HFFc6 (cell line): Measurements from ENCODE around the gene FAM53A. TPM values are rescaled to one million over a fixed set of nuclear protein-coding genes. Genes with fewer than 3 reads are reported as not detected.

Source experiments
- DNase-seq: peaks from one replicate; pipeline ENCODE4 v3.0.0-alpha.2; 2018
- H3K27ac Mint-ChIP-seq: 2 replicates; pipeline ENCODE4 v1.8.0; 2020; ENCODE audit warnings: mild to moderate bottlenecking, mixed read lengths
- H3K27me3 Mint-ChIP-seq: 2 replicates; pipeline ENCODE4 v1.8.0; 2021; ENCODE audit warnings: mild to moderate bottlenecking, moderate library complexity, mixed read lengths; ENCODE audit not compliant: insufficient read depth
- H3K36me3 Mint-ChIP-seq: 2 replicates; pipeline ENCODE4 v1.8.0; 2021; ENCODE audit warnings: low read depth, mixed read lengths
- H3K4me1 Mint-ChIP-seq: 2 replicates; pipeline ENCODE4 v1.8.0; 2020; ENCODE audit warnings: low read depth, mixed read lengths
- H3K4me3 Mint-ChIP-seq: 2 replicates; pipeline ENCODE4 v1.8.0; 2020; ENCODE audit warnings: mild to moderate bottlenecking, moderate library complexity, mixed read lengths
- H3K9me3 Mint-ChIP-seq: 2 replicates; pipeline ENCODE4 v1.8.0; 2020; ENCODE audit warnings: mild to moderate bottlenecking, mixed read lengths
- CTCF ChIP-seq: fragments of 200-600 bp; sonication (generic); IDR thresholded peaks from 2 replicates; pipeline ENCODE4 v1.5.0; 2021; ENCODE audit warnings: antibody characterized with exemption, mild to moderate bottlenecking
- total RNA-seq, 6 experiments: library from RNA; stranded (reverse); fragmentation: NEBNext Ultra II Directional; extraction: Animal tissue kit (Norgen Biotek cat#: 25700); gene quantifications; 2 replicates in 1 of 6; 3 replicates in 5 of 6; pipeline ENCODE4 v1.2.3, GENCODE V29; 2021

Gene FAM53A
- total RNA-seq, 6 experiments from 2014 or later = 2.3 to 3.2 (median 2.7) TPM

DNA sequence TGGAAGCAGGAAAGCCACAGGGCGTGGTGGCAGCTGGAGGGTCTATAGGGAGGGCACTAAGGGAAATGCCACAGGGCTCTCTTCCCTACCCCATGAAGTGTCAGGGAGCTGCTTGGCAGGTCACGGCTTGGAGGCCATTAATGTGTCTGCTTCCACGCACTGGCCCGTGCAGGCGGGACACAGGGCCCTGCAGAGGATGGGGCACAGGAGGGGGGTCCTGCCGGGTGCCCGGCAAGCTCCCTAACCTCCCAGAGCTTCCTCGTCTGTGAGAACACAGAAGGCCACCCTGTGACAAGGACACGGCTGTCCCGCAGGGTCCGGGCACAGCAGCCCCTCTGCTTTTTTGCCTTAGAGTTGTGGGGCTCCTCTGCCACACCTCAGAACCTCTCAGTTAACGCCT is 25.5 kb downstream of the FAM53A start:
- Mint-ChIP-seq H3K27me3 (peaks cover 2% of the 10 kb centered on the region; the same call in 1 of the 2 replicates), H3K9me3 (no peaks in the 10 kb centered on the region), H3K4me3 (no peak overlapping the region), H3K36me3 (no peaks in the 10 kb centered on the region), H3K27ac (no peak overlapping the region), H3K4me1 (no peaks in the 10 kb centered on the region)
- TF ChIP-seq CTCF = no peak
- no peak for DNase-seq

DNA sequence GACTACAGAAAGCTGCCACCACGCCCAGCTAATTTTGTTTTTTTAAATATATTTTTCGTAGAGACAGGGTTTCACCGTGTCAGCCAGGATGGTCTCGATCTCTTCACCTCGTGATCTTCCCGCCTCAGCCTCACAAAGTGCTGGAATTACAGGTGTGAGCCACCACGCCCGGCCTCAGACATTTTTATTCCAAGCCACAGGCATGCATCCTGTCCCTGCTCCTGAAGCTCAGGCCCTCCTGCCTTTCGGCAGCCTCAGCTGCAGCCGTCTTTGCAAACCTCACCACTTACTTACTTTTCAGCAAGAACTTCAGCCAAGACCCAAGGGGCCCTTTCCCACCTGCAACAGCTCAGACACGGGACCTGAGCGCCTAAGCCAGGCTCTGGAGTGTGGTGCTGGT is 26.0 kb downstream of the FAM53A start:
- no peak overlapping the region for H3K27ac Mint-ChIP-seq
- H3K9me3 Mint-ChIP-seq = no peaks in the 10 kb centered on the region
- H3K4me1 Mint-ChIP-seq = no peaks in the 10 kb centered on the region
- no peaks in the 10 kb centered on the region for H3K36me3 Mint-ChIP-seq
- peaks cover 2% of the 10 kb centered on the region; the same call in 1 of the 2 replicates for H3K27me3 Mint-ChIP-seq
- DNase-seq = no peak
- TF ChIP-seq CTCF = no peak
- H3K4me3 Mint-ChIP-seq = no peak overlapping the region

DNA sequence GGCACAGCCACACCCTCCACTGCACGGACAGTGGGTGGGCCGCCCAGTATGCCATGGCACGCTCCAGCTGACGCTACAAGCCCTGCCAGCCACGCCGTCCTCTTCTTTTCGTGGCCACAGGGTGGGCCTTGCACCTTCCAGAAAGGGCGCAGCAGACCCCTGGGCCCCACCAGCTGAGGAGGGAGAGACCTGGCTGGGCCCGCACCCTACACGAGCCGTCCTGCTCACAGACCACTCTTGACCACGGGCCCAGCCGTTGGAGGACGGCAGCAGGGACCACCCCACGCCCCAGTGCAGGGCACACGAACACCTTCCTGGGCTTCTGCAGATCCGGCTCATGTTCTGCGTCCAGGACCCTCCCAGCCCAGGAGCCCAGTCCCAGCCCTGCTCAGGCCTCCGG is 27.1 kb downstream of the FAM53A start:
- H3K27me3 Mint-ChIP-seq = peaks cover 2% of the 10 kb centered on the region; the same call in 1 of the 2 replicates
- no peaks in the 10 kb centered on the region for H3K36me3 Mint-ChIP-seq
- no peaks in the 10 kb centered on the region for H3K9me3 Mint-ChIP-seq
- no peak for DNase-seq
- H3K4me1 Mint-ChIP-seq = no peaks in the 10 kb centered on the region
- no peak overlapping the region for H3K4me3 Mint-ChIP-seq
- no peak for TF ChIP-seq CTCF
- H3K27ac Mint-ChIP-seq = no peak overlapping the region

DNA sequence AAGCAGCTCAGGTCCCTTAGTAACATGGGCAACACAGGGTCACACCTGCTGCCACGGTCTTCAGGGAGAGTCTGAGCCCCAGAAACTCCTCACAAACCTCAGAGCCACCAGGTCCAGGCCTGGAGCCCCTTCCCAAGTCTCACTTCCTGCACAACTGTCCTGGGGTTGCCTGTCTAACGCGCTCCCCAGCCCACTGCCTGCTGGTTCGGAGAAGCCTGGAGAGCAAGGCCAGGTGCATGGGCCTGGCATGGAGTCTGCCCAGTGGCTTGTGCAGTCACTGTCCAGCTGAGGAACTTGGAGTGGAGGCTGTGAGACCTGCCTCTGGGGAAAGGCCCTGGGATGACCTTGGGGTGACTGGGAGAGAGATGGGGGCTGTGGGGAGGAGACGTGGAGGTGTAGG is 28.0 kb downstream of the FAM53A start:
- no peak overlapping the region for H3K4me3 Mint-ChIP-seq
- no peak for DNase-seq
- no peaks in the 10 kb centered on the region for H3K4me1 Mint-ChIP-seq
- peaks cover 2% of the 10 kb centered on the region; the same call in 1 of the 2 replicates for H3K27me3 Mint-ChIP-seq
- no peak overlapping the region for H3K27ac Mint-ChIP-seq
- no peak for TF ChIP-seq CTCF
- no peaks in the 10 kb centered on the region for H3K9me3 Mint-ChIP-seq
- no peaks in the 10 kb centered on the region for H3K36me3 Mint-ChIP-seq

GRCh38 chr4:1655676-1656075 is 28.4 kb downstream of the FAM53A start:
- no peak overlapping the region for H3K27ac Mint-ChIP-seq
- no peak for DNase-seq
- no peaks in the 10 kb centered on the region for H3K27me3 Mint-ChIP-seq
- TF ChIP-seq CTCF = no peak
- H3K4me1 Mint-ChIP-seq = no peaks in the 10 kb centered on the region
- no peaks in the 10 kb centered on the region for H3K36me3 Mint-ChIP-seq
- no peaks in the 10 kb centered on the region for H3K9me3 Mint-ChIP-seq
- no peak overlapping the region for H3K4me3 Mint-ChIP-seq

DNA sequence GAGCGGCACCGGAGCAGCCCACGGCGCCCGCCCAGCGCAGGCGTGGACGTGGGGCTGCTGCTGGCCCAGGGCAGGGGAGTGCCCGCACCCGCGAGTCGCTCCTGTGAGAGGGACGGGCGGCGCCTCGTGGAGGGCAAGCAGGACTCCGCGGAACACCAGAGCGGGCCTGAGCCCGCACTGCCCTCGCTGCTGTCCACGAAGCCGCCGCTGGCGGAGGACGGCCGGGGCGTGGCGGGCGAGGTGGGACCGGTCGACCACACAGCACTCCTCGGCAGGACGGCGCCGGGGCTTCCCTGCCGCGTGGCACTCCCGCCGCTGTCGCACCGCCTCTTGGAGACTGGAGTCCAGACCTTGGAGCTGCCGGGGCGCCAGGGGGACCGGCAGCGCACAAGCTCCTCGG is 29.0 kb downstream of the FAM53A start:
- H3K27me3 Mint-ChIP-seq = no peaks in the 10 kb centered on the region
- H3K4me3 Mint-ChIP-seq = no peak overlapping the region
- peaks cover 3% of the 10 kb centered on the region; the same call in 1 of the 2 replicates for H3K36me3 Mint-ChIP-seq
- DNase-seq = no peak
- H3K27ac Mint-ChIP-seq = no peak overlapping the region
- no peaks in the 10 kb centered on the region for H3K4me1 Mint-ChIP-seq
- peaks cover 2% of the 10 kb centered on the region; the same call in 1 of the 2 replicates for H3K9me3 Mint-ChIP-seq
- TF ChIP-seq CTCF = no peak
